Right lobe of liver (tissue), 4 donors: ENCODE data around the gene ZNF124.
"Not testable (repeated sequence)": the region's sequence is repeated elsewhere in the genome, so short reads cannot be mapped to it uniquely, and the experiment has no call there.

ENCODE experiments used
- CTCF ChIP-seq, 4 donors: fragments of 200-600 bp in 3 of 4; fragments of 450-650 bp in 1 of 4; IDR thresholded peaks; one replicate each; pipeline versions ENCODE4 v1.5.1 to v1.8.0; 2016 to 2022; ENCODE audit warnings: antibody characterized with exemption in 4 of 4, mild to moderate bottlenecking in 2 of 4
- POLR2A ChIP-seq: fragments of 450-650 bp; IDR thresholded peaks from one replicate; pipeline ENCODE4 v1.6.1; 2017; ENCODE audit warnings: antibody characterized with exemption, mild to moderate bottlenecking
- donor health status: DM: no; HTN: no; CAD: no.
- donor health status: DM: no; HTN: no; CAD: no.
- donor health status: DM: no; HTN: yes; CAD: no.

DNA sequence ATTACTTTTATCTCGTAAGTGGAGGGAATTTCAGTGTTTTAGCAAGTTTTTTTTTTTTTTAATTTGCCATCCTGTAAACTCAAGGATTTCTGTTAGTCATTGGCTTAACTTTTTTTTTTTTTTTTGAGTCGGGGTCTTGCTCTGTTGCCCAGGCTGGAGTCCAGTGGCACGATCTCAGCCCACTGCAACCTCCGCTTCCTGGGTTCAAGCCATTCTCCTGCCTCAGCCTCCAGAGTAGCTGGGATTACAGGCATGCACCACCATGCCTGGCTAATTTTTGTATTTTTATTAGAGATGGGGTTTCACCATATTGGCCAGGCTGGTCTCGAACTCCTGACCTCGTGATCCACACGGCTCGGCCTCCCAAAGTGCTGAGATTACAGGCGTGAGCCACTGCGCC, 24.7 kb downstream of the ZNF124 start:
- TF ChIP-seq CTCF (IDR thresholded peaks at IDR 0.05); POLR2A: not testable (repeated sequence)
